Measurements from ENCODE around the gene U2AF2. TPM values are rescaled to one million over a fixed set of nuclear protein-coding genes. Genes with fewer than 3 reads are reported as not detected.

The U2AF2 gene
- total RNA-seq, 4 donors from 2014 or later, result 80.4 to 122 (median 104) TPM

DNA sequence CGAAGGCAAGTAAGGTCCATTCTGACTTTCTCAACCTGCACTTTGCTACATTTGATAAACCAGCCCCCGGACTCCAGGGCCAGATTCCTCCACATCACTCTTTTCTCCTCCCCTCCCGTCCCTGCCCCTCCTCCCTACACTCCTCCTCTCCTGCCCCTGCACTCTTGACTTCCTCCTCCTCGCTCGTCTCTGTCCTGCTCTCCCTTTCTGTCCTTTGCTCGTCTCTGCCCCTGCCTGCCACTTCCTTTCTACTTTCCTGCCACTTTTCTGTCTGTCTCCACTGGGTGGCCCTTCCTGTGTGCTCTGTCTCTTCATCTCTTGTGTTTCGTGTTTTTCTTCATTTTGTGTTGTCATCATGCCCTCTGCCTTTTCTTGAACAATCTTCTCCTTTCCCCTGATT is 7.0 kb downstream of the U2AF2 start:
- H3K4me3 ChIP-seq, result no peak overlapping the region
- H3K27me3 ChIP-seq, result no peaks in the 10 kb centered on the region
- peaks cover 32 to 57% (median 38%) of the 10 kb centered on the region in 4 donors for H3K4me1 ChIP-seq
- TF ChIP-seq EP300 (IDR thresholded peaks at IDR 0.05) (no peak), POLR2A (IDR thresholded peaks at IDR 0.05; ENCODE audit: low read depth) (no peak), POLR2AphosphoS5 (IDR thresholded peaks at IDR 0.05) (no peak)
- TF ChIP-seq, protein P1, sequence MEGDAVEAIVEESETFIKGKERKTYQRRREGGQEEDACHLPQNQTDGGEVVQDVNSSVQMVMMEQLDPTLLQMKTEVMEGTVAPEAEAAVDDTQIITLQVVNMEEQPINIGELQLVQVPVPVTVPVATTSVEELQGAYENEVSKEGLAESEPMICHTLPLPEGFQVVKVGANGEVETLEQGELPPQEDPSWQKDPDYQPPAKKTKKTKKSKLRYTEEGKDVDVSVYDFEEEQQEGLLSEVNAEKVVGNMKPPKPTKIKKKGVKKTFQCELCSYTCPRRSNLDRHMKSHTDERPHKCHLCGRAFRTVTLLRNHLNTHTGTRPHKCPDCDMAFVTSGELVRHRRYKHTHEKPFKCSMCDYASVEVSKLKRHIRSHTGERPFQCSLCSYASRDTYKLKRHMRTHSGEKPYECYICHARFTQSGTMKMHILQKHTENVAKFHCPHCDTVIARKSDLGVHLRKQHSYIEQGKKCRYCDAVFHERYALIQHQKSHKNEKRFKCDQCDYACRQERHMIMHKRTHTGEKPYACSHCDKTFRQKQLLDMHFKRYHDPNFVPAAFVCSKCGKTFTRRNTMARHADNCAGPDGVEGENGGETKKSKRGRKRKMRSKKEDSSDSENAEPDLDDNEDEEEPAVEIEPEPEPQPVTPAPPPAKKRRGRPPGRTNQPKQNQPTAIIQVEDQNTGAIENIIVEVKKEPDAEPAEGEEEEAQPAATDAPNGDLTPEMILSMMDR (IDR thresholded peaks at IDR 0.05), result no peak
- WGBS, result 60% methylated on average over 7 of the region's 7 CpGs
- H3K27ac ChIP-seq (replicated peaks in 1 of 4), result no peak overlapping the region
- no peak for DNase-seq (ENCODE audit: extremely low spot score)
- no peaks in the 10 kb centered on the region for H3K9me3 ChIP-seq
- intact Hi-C loops (cut with DNase I), result no loop called here
- peaks cover 75 to 85% (median 79%) of the 10 kb centered on the region in 4 donors for H3K36me3 ChIP-seq

DNA sequence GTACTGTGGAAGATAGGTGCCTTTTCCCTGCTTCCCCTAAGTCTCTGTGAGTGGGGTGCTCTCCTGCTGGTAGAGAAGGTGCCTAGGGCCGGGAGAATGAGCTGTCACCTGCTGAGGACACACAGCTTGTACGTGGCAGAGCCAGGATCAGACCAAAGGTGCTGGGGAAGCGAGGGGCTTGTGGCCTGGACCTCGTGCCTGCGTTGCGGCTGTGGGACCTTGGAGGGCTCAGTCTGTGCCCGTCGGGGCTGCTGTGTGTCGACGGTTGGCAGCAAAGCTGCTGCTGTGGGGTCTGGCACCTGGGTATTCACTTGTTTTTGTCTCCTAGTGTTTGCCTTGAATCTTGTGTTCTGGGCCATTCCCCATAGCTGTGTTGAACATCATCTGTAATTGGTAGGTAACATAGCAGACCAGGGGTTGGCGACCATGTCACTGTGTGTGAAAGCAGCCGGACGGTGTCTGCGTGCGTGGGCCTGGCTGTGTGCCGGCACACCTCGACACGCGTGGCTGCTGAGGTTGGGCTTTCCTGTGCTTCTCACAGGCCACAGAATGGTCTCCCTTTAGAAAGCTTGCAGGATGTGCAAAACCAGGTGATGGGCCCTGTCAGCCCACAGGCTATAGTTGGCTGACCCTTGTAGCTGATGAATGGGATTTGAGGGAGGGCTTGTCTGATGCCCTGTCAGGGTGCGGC is 9.2 kb downstream of the U2AF2 start:
- H3K4me3 ChIP-seq, result no peak overlapping the region
- H3K4me1 ChIP-seq, result peaks cover 11 to 43% (median 17%) of the 10 kb centered on the region in 4 donors
- H3K27me3 ChIP-seq, result no peaks in the 10 kb centered on the region
- H3K27ac ChIP-seq (replicated peaks in 1 of 4), result no peak overlapping the region
- intact Hi-C loops (cut with DNase I), result no loop called here
- 91% methylated on average over 13 of the region's 20 CpGs for WGBS
- TF ChIP-seq, protein P1 (IDR thresholded peaks at IDR 0.05), result no peak
- TF ChIP-seq POLR2AphosphoS5 (IDR thresholded peaks at IDR 0.05) (no peak), EP300 (IDR thresholded peaks at IDR 0.05) (no peak), POLR2A (IDR thresholded peaks at IDR 0.05; ENCODE audit: low read depth) (no peak)
- peaks cover 94 to 100% (median 99%) of the 10 kb centered on the region in 4 donors for H3K36me3 ChIP-seq
- no peaks in the 10 kb centered on the region for H3K9me3 ChIP-seq
- DNase-seq (ENCODE audit: extremely low spot score), result no peak

DNA sequence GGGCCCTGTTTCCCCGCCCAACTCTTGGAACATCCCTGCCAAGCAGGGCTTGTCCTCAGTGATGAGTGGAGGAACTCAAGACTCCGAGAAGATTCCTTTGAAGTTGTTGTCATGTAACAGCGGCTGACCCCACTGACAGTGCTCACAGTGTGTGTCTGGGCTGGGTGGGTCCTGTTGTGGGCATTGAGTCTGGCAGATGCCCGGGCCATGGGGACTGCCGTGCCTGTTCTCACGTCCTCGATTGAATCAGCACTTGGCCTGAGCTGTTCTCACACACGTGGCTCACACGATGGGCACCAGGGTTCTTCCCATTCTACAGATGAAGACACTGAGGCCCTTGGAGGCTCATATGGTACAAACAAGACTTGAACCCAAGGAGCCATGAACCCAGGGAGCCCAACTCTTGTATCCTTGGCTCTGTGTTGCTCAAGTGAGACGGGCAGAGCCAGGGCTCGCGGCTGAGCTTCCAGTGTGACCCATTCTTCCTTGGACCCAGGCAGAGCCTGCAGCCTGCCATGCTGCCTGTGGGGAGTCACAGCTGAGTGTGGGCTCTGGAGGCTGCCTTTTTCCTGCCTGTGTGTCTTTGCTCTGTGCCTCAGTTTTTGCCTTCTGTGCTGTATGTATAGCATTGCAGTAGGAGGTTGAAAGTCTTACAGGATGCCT is 11.6 kb downstream of the U2AF2 start:
- Histone ChIP-seq H3K4me1 (peaks cover 0 to 39% (median 9%) of the 10 kb centered on the region in 4 donors), H3K36me3 (peaks cover 92 to 100% (median 99%) of the 10 kb centered on the region in 4 donors), H3K27me3 (no peaks in the 10 kb centered on the region), H3K9me3 (no peaks in the 10 kb centered on the region), H3K4me3 (no peak overlapping the region), H3K27ac (replicated peaks in 1 of 4) (no peak overlapping the region)
- no peak for TF ChIP-seq POLR2AphosphoS5 (IDR thresholded peaks at IDR 0.05)
- TF ChIP-seq, protein P1 (IDR thresholded peaks at IDR 0.05), result no peak
- intact Hi-C loops (cut with DNase I), result no loop called here
- DNase-seq (ENCODE audit: extremely low spot score), result no peak
- 96% methylated on average over 5 of the region's 12 CpGs for WGBS

DNA sequence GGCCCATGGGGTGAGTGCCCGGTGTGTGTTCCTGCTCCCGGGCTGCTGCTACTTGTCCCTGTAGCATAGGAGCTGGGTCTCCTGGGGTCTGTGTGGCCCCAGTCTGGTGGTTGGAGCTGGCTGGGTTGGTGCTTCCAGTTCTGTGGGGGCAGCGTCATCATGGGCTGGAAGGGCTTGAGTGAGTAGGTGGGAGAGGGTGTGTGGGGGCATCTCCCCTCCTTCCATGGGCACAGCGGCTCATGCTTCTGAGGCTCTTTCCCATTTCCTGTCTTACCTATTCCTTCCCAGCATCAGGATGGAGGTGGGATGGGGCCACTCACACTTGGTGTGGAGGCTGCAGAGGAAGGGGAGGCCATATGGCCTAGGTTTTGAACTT is 12.2 kb downstream of the U2AF2 start:
- Histone ChIP-seq H3K4me1 (peaks cover 0 to 44% (median 11%) of the 10 kb centered on the region in 4 donors), H3K27me3 (no peaks in the 10 kb centered on the region), H3K27ac (replicated peaks in 1 of 4) (no peak overlapping the region), H3K36me3 (peaks cover 87 to 98% (median 97%) of the 10 kb centered on the region in 4 donors), H3K4me3 (no peak overlapping the region), H3K9me3 (no peaks in the 10 kb centered on the region)
- DNase-seq (ENCODE audit: extremely low spot score), result no peak
- WGBS, result 89% methylated on average over 4 of the region's 4 CpGs
- intact Hi-C loops (cut with DNase I), result no loop called here
- no peak for TF ChIP-seq POLR2AphosphoS5 (IDR thresholded peaks at IDR 0.05)
- TF ChIP-seq EP300 (IDR thresholded peaks at IDR 0.05), result no peak
- TF ChIP-seq, protein P1 (IDR thresholded peaks at IDR 0.05), result no peak
- TF ChIP-seq POLR2A (IDR thresholded peaks at IDR 0.05; ENCODE audit: low read depth), result no peak
